Measurements from ENCODE around the gene PITPNC1.
"Not testable (repeated sequence)": the region's sequence is repeated elsewhere in the genome, so short reads cannot be mapped to it uniquely, and the experiment has no call there.

PITPNC1 gene

GRCh38 chr17:67376737-67377487 lies at the start of gene PITPNC1:
TSS of gene PITPNC1 (plus strand) at chr17:67377281.
- TF ChIP-seq, protein P1, sequence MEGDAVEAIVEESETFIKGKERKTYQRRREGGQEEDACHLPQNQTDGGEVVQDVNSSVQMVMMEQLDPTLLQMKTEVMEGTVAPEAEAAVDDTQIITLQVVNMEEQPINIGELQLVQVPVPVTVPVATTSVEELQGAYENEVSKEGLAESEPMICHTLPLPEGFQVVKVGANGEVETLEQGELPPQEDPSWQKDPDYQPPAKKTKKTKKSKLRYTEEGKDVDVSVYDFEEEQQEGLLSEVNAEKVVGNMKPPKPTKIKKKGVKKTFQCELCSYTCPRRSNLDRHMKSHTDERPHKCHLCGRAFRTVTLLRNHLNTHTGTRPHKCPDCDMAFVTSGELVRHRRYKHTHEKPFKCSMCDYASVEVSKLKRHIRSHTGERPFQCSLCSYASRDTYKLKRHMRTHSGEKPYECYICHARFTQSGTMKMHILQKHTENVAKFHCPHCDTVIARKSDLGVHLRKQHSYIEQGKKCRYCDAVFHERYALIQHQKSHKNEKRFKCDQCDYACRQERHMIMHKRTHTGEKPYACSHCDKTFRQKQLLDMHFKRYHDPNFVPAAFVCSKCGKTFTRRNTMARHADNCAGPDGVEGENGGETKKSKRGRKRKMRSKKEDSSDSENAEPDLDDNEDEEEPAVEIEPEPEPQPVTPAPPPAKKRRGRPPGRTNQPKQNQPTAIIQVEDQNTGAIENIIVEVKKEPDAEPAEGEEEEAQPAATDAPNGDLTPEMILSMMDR (conservative IDR thresholded peaks at IDR 0.05; ENCODE audit: low read depth, low read length): no peak
- DNase-seq (ENCODE audit: low read depth): peak; percentile 86
- peak within 1 kb of the TSS; percentile 72 for H3K4me3 ChIP-seq (ENCODE audit: low read depth, low read length)

DNA sequence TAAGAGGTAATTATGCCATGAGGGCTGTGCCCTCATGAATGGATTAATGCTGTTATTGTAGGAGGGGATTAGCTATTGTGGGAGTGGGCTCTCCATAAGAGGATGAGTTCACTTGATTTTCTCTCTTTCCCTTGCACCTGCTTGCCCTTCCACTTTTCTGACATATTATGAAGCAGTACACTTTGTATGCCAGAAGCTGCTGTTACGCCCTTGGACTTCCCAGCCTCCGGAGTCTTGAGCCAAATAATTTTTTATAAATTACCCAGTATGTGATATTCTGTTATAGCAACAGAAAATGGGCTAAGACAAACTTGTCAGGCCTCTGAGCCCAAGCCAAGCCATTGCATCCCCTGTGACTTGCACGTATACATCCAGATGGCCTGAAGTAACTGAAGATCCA lies 49.1 kb upstream of the PITPNC1 start:
- no peak overlapping the region for H3K4me3 ChIP-seq (ENCODE audit: low read depth, low read length)
- TF ChIP-seq, protein P1 (conservative IDR thresholded peaks at IDR 0.05; ENCODE audit: low read depth, low read length): no peak
- no peak for DNase-seq (ENCODE audit: low read depth)

DNA sequence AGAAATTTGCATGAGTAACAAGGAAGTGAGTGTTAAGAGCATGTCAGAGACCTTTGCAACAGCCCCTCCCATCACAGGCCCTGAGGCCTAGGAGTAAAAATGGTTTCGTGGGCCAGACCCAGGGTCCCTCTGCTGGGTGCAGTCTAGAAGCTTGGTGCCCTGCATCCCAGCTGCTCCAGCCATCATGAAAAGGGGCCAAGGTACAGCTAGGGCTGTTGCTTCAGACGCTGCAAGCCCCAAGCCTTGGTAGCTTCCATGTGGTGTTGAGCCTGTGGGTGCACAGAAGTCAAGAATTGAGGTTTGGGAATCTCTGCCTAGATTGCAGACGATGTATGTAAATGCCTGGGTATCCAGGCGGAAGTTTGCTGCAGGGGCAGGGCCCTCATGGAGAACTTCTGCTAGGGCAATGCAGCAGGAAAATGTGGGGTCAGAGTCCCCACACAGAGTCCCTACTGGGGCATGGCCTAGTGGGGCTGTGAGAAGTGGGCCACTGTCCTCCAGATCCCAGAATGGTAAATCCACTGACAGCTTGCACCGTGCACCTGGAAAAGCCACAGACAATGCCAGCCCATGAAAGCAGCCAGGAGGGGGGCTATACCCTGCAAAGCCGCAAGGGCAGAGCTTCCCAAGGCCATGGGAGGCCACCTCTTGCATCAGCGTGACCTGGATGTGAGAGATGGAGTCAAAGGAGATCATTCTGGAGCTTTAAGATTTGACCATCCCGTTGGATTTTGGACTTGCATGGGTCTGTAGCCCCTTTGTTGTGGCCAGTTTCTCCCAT lies 45.5 kb upstream of the PITPNC1 start:
- DNase-seq (ENCODE audit: low read depth); H3K4me3 ChIP-seq (ENCODE audit: low read depth, low read length): not testable (repeated sequence)

- DNase-seq (ENCODE audit: low read depth); H3K4me3 ChIP-seq (ENCODE audit: low read depth, low read length): not testable (repeated sequence)
These were observed 44.9 kb upstream of the PITPNC1 start for GRCh38 chr17:67332162-67332508.

- no peak overlapping the region for H3K4me3 ChIP-seq (ENCODE audit: low read depth, low read length)
- DNase-seq (ENCODE audit: low read depth): no peak
- TF ChIP-seq, protein P1 (conservative IDR thresholded peaks at IDR 0.05; ENCODE audit: low read depth, low read length): no peak
These were observed 41.7 kb upstream of the PITPNC1 start for GRCh38 chr17:67335245-67335835.

- TF ChIP-seq, protein P1 (conservative IDR thresholded peaks at IDR 0.05; ENCODE audit: low read depth, low read length): no peak
- no peak for DNase-seq (ENCODE audit: low read depth)
- no peak overlapping the region for H3K4me3 ChIP-seq (ENCODE audit: low read depth, low read length)
These were observed 40.2 kb upstream of the PITPNC1 start for GRCh38 chr17:67336859-67337258.

DNA sequence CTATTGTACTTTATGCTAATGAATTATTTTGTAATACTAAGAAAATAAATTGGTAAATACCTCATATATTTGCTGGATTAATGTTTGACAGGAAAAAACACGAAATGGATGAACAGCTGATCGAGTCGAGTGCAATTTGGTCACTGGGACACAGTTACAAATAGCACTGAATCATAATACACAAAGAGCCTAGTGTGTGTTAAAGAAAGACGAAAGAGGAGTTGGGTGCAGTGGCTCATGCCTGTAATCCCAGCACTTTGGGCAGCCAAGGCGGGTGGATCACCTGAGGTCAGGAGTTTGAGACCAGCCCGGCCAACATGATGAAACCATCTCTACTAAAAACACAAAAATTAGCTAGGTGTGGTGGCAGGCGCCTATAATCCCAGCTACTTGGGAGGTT lies 38.7 kb upstream of the PITPNC1 start:
- DNase-seq (ENCODE audit: low read depth); H3K4me3 ChIP-seq (ENCODE audit: low read depth, low read length): not testable (repeated sequence)

DNA sequence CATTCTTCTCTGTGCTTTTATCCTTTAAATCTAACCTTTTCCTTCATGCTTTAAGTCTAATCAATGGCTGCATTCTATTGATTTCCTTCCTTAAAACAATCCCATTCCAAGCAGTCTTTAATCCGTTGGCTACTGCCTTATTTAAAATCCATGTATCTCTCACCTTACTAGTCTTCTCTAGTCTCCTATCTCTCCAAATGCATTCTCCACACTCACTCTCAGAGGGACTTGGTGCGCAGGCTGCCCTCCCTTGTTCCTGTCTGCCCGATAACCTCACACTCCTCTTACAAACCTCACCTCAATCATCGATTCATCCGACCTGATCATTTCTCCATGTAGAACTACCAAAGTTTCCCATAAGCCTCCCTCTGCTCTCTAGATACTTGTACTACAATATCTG lies 33.8 kb upstream of the PITPNC1 start:
- TF ChIP-seq, protein P1 (conservative IDR thresholded peaks at IDR 0.05; ENCODE audit: low read depth, low read length): no peak
- DNase-seq (ENCODE audit: low read depth): no peak
- no peak overlapping the region for H3K4me3 ChIP-seq (ENCODE audit: low read depth, low read length)

All from choroid plexus epithelial cell (primary cell).